Gastroesophageal sphincter (tissue), 4 donors: Measurements from ENCODE around the gene SECISBP2. TPM values are rescaled to one million over a fixed set of nuclear protein-coding genes. Genes with fewer than 3 reads are reported as not detected.

Source experiments
- ATAC-seq: fragments of 150-250 bp; one replicate; pipeline ENCODE4 v1.9.1; 2016; ENCODE audit warnings: mild to moderate bottlenecking, moderate library complexity
- H3K27ac ChIP-seq, 4 donors: fragments of 200-600 bp; sonication (generic) in 3 of 4; 1 replicate in 3 of 4; 2 replicates in 1 of 4; pipeline ENCODE4 v1.5.1; 2016 to 2019
- H3K27me3 ChIP-seq: fragments of 200-600 bp; sonication (generic); one replicate; pipeline ENCODE4 v1.5.1; 2019
- H3K36me3 ChIP-seq, 2 donors: fragments of 200-600 bp; sonication (generic); one replicate each; pipeline ENCODE4 v1.5.1; 2019; ENCODE audit warnings: control low read depth in 1 of 2
- H3K4me1 ChIP-seq, 3 donors: fragments of 200-600 bp; sonication (generic); 1 replicate in 2 of 3; 2 replicates in 1 of 3; pipeline ENCODE4 v1.5.1; 2016 to 2019; ENCODE audit warnings: control low read depth in 2 of 3
- H3K4me3 ChIP-seq, 2 donors: fragments of 200-600 bp; sonication (generic); one replicate each; pipeline ENCODE4 v1.5.1; 2019; ENCODE audit warnings: mild to moderate bottlenecking in 1 of 2, moderate library complexity in 1 of 2
- H3K9me3 ChIP-seq, 3 donors: fragments of 200-600 bp; sonication (generic); one replicate each; pipeline ENCODE4 v1.5.1; 2017 to 2019; ENCODE audit warnings: control low read depth in 2 of 3
- CTCF ChIP-seq, 4 experiments: fragments of 200-600 bp in 2 of 4; fragments of 450-650 bp in 2 of 4; sonication (generic) in 1 of 4; IDR thresholded peaks; one replicate each; pipeline ENCODE4 v1.5.1; 2017 to 2019; ENCODE audit warnings: antibody characterized with exemption in 4 of 4, mild to moderate bottlenecking in 2 of 4, moderate library complexity in 2 of 4
- EP300 ChIP-seq: sonication (generic); formaldehyde crosslinking; IDR thresholded peaks from one replicate; pipeline ENCODE4 v1.6.1; 2017; ENCODE audit warnings: antibody characterized with exemption, mild to moderate bottlenecking
- POLR2A ChIP-seq, 2 donors: fragments of 450-650 bp; IDR thresholded peaks; one replicate each; pipeline ENCODE4 v1.6.1; 2017; ENCODE audit warnings: antibody characterized with exemption in 2 of 2, mild to moderate bottlenecking in 2 of 2, moderate library complexity in 1 of 2
- POLR2AphosphoS5 ChIP-seq: sonication (generic); formaldehyde crosslinking; IDR thresholded peaks from one replicate; pipeline ENCODE4 v1.6.1; 2017; ENCODE audit warnings: antibody characterized with exemption
- WGBS, 2 donors: methylation state at CpG; one replicate each; pipeline ENCODE4 v1.1.5; 2018; ENCODE audit warnings: low coverage in 1 of 2; 5-methylcytosine and 5-hydroxymethylcytosine counted together
- total RNA-seq, 4 donors: library from RNA; depleted of rRNA; stranded (reverse); fragments of >200 nt; gene quantifications; one replicate each; pipeline ENCODE4 v1.1.0, GENCODE V29; 2016

The SECISBP2 gene
- total RNA-seq, 4 donors from 2014 or later = 23.3 to 49.5 (median 33.4) TPM

GRCh38 chr9:89362647-89363310 is 44.5 kb downstream of the SECISBP2 start:
- peaks cover 0 to 64% of the 10 kb centered on the region in 2 donors for H3K36me3 ChIP-seq
- H3K27ac ChIP-seq = no peak overlapping the region
- TF ChIP-seq EP300 = no peak
- TF ChIP-seq POLR2A (IDR thresholded peaks at IDR 0.05) = no peak
- no peak for TF ChIP-seq POLR2AphosphoS5
- TF ChIP-seq CTCF (IDR thresholded peaks at IDR 0.05) = no peak
- no peaks in the 10 kb centered on the region for H3K27me3 ChIP-seq
- no peak for ATAC-seq
- peaks cover 0 to 15% (median 0%) of the 10 kb centered on the region in 3 donors for H3K4me1 ChIP-seq
- no peaks in the 10 kb centered on the region for H3K9me3 ChIP-seq
- H3K4me3 ChIP-seq = no peak overlapping the region
- WGBS, 2 donors = 60 to 100% methylated on average over 1 to 2 of the region's 10 CpGs

GRCh38 chr9:89363311-89363670 is 45.0 kb downstream of the SECISBP2 start:
- TF ChIP-seq CTCF (IDR thresholded peaks at IDR 0.05) (no peak), EP300 (no peak), POLR2AphosphoS5 (no peak), POLR2A (IDR thresholded peaks at IDR 0.05) (no peak)
- WGBS, 2 donors = 93% methylated on average over 3 of the region's 6 CpGs; no CpG with 5 or more reads in 1 of the 2 donors
- no peaks in the 10 kb centered on the region for H3K27me3 ChIP-seq
- no peak for ATAC-seq
- no peak overlapping the region for H3K27ac ChIP-seq
- H3K9me3 ChIP-seq = no peaks in the 10 kb centered on the region
- H3K4me3 ChIP-seq = no peak overlapping the region
- peaks cover 0 to 59% of the 10 kb centered on the region in 2 donors for H3K36me3 ChIP-seq
- peaks cover 0 to 15% (median 0%) of the 10 kb centered on the region in 3 donors for H3K4me1 ChIP-seq

- H3K27me3 ChIP-seq = no peaks in the 10 kb centered on the region
- no peak for ATAC-seq
- no peak overlapping the region for H3K4me3 ChIP-seq
- TF ChIP-seq CTCF (IDR thresholded peaks at IDR 0.05) (no peak), EP300 (no peak), POLR2A (IDR thresholded peaks at IDR 0.05) (no peak), POLR2AphosphoS5 (no peak)
- H3K36me3 ChIP-seq = peaks cover 0 to 51% of the 10 kb centered on the region in 2 donors
- H3K27ac ChIP-seq = no peak overlapping the region
- no peaks in the 10 kb centered on the region for H3K9me3 ChIP-seq
- peaks cover 0 to 8% (median 0%) of the 10 kb centered on the region in 3 donors for H3K4me1 ChIP-seq
- 85 to 100% methylated on average over 1 to 3 of the region's 9 CpGs for WGBS, 2 donors
Measured at GRCh38 chr9:89363921-89364665, 45.8 kb downstream of the SECISBP2 start.

GRCh38 chr9:89364666-89365531 is 46.6 kb downstream of the SECISBP2 start:
- Histone ChIP-seq H3K4me3 (no peak overlapping the region), H3K4me1 (peaks cover 0 to 3% (median 0%) of the 10 kb centered on the region in 3 donors), H3K36me3 (peaks cover 0 to 43% of the 10 kb centered on the region in 2 donors), H3K9me3 (no peaks in the 10 kb centered on the region), H3K27ac (no peak overlapping the region), H3K27me3 (no peaks in the 10 kb centered on the region)
- no peak for ATAC-seq
- no peak for TF ChIP-seq CTCF (IDR thresholded peaks at IDR 0.05)
- TF ChIP-seq EP300 = no peak
- no peak for TF ChIP-seq POLR2A (IDR thresholded peaks at IDR 0.05)
- no peak for TF ChIP-seq POLR2AphosphoS5
- WGBS, 2 donors = 79% methylated on average over 4 of the region's 17 CpGs; no CpG with 5 or more reads in 1 of the 2 donors
